NCI-H460 (cell line): ENCODE results near the gene SMARCA2. TPM values are rescaled to one million over a fixed set of nuclear protein-coding genes. Genes with fewer than 3 reads are reported as not detected.
"Not testable (repeated sequence)": the region's sequence is repeated elsewhere in the genome, so short reads cannot be mapped to it uniquely, and the experiment has no call there.

Experiments used
- DNase-seq: peaks from one replicate; pipeline ENCODE4 v3.0.0-alpha.2; 2016; ENCODE audit warnings: low read depth; ENCODE audit errors: extremely low read depth
- total RNA-seq: library from RNA; depleted of rRNA; stranded (reverse); fragments of >200 nt; shearing (Covaris generic); gene quantifications from 2 replicates; pipeline ENCODE4 v1.2.3, GENCODE V29; 2014

The SMARCA2 gene
- total RNA-seq, 1 experiment from 2014 or later, result 28.5 TPM

- DNase-seq, result no peak
Observed at GRCh38 chr9:2134391-2134790, 119.2 kb downstream of the SMARCA2 start.

- DNase-seq, result no peak
Observed at GRCh38 chr9:2138646-2139045, 123.5 kb downstream of the SMARCA2 start.

- no peak for DNase-seq
Observed at GRCh38 chr9:2140600-2141223, 125.6 kb downstream of the SMARCA2 start.

GRCh38 chr9:2142212-2142611, 127.1 kb downstream of the SMARCA2 start:
- no peak for DNase-seq

- DNase-seq, result no peak
Observed at GRCh38 chr9:2144619-2145018, 129.5 kb downstream of the SMARCA2 start.

GRCh38 chr9:2145746-2146145, 130.6 kb downstream of the SMARCA2 start:
- DNase-seq, result no peak

- not testable (repeated sequence) for DNase-seq
Observed at GRCh38 chr9:2146700-2147099, 131.6 kb downstream of the SMARCA2 start.

- DNase-seq, result no peak
Observed at GRCh38 chr9:2150338-2150737, 135.2 kb downstream of the SMARCA2 start.

GRCh38 chr9:2151171-2151570, 136.0 kb downstream of the SMARCA2 start:
- no peak for DNase-seq

- DNase-seq, result no peak
Observed at GRCh38 chr9:2152966-2153629, 138.0 kb downstream of the SMARCA2 start.

GRCh38 chr9:2153630-2154217, 138.6 kb downstream of the SMARCA2 start:
- no peak for DNase-seq

- no peak for DNase-seq
Observed at GRCh38 chr9:2154731-2155130, 139.6 kb downstream of the SMARCA2 start.

- no peak for DNase-seq
Observed at GRCh38 chr9:2155966-2156365, 140.8 kb downstream of the SMARCA2 start.

- DNase-seq, result no peak
Observed at GRCh38 chr9:2157277-2158110, 142.3 kb downstream of the SMARCA2 start.

GRCh38 chr9:2158111-2158610, 143.0 kb downstream of the SMARCA2 start:
- peak; percentile 33 for DNase-seq

GRCh38 chr9:2158766-2159430, 143.8 kb downstream of the SMARCA2 start:
- DNase-seq, result no peak

- DNase-seq, result no peak
Observed at GRCh38 chr9:2159521-2160454, 144.6 kb downstream of the SMARCA2 start.

- no peak for DNase-seq
Observed at GRCh38 chr9:2161661-2162060, 146.5 kb downstream of the SMARCA2 start.

GRCh38 chr9:2163231-2163885, 148.2 kb downstream of the SMARCA2 start:
- DNase-seq, result no peak
